Glomerular endothelial cell (primary cell): Measurements from ENCODE around the gene TTLL4. TPM values are rescaled to one million over a fixed set of nuclear protein-coding genes. Genes with fewer than 3 reads are reported as not detected.
"Not testable (repeated sequence)": the region's sequence is repeated elsewhere in the genome, so short reads cannot be mapped to it uniquely, and the experiment has no call there.

Experiments
- DNase-seq: peaks from one replicate; pipeline ENCODE4 v3.0.0-alpha.2; 2011; ENCODE audit warnings: low read depth, low spot score; ENCODE audit errors: extremely low read depth
- total RNA-seq: library from RNA; depleted of rRNA; stranded (reverse); fragments of >200 nt; gene quantifications from 2 replicates; pipeline ENCODE4 v1.2.3, GENCODE V29; 2015

The TTLL4 gene
- total RNA-seq, 1 donor from 2014 or later = 21.1 TPM

DNA sequence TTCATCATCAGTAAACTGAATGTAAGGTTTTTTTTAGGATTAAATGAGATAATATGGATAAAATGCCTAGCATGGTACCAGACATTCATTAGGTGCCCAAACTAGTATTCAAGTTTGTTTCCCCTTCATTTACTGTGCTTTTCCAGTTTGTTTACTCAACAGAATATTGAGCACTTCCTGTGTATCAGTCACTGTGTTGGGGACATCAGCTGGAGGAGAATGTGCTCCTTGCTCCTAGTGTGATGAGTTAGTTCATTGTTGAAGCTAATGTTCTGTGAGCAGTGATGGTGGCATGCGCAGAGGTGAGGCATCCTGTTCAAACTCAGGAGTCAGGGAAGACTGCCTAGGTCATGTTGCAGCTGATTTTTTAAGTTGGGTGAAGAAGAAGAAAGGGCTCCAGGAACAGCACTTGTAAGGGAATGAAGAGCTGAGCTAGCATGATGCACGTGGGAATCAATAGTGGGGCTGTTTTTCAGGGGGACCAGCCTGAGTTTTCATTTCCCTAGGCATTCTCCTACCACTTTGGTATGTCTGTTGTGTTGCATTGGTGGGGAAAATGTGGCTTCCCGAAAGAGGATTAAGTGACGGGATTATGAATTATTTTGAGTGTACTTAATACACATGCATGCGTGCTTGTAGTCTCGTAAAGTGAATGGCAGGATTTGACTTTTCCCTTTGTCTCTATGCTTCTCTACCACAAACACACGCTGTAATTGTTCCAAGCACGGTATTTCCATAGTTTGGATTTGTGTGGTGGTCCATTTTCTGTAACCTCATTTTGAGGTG, 23.7 kb downstream of the TTLL4 start:
- DNase-seq = no peak

DNA sequence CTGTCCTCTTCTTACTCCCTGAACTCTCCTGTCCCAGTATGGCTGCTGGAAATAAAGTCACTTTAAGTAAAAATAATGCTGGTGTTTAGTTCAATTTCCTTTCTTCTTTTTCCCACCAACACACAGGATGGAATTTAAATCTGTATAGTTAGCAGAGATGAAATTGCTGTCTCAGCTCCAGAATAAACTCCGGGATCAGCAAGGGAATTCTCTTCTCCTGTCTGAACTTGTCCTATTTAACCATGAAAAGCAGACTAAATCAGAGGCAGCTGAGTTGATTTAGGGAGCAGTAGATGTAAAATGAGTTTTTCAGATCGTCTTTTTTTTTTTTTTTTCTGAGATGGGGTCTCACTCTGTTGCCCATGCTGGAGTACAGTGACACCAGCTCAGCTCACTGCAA, 25.9 kb downstream of the TTLL4 start:
- DNase-seq = no peak

DNA sequence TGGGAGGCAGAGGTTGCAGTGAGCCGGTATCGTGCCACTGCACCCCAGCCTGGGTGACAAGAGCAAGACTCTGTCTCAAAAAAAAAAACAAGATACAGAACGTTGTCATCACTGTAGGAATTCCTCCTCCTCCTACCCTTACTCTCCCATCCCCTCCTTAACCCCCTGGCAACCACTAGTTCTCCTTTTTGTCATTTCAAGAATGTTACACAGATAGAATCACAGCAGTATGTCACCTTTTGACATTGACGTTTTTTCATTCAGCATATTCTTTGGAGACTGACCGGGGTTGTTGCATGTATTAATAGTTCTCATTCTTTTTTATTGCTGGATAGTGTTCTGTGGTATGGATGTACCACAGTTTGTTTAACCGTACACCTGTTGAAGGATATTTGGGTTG, 32.4 kb downstream of the TTLL4 start:
- DNase-seq = no peak

DNA sequence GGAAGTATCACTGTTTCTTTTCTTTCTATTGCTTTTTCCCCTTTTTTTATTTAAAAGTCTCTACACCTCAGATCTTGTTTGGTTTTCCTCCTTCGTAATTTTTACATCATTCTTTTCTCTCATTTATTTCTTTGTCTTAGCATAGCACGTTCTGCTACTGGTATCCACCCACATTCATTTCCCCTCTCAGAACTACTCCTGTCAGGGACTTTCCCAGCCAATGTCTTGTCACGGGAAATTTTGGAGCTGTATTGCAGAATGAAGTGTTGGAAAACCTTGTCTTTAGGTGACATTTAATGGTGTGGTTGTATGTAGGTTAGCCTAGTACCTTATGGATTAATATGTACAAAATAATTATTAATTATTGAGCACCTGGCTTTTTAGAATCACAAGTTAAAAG, 34.0 kb downstream of the TTLL4 start:
- no peak for DNase-seq

DNA sequence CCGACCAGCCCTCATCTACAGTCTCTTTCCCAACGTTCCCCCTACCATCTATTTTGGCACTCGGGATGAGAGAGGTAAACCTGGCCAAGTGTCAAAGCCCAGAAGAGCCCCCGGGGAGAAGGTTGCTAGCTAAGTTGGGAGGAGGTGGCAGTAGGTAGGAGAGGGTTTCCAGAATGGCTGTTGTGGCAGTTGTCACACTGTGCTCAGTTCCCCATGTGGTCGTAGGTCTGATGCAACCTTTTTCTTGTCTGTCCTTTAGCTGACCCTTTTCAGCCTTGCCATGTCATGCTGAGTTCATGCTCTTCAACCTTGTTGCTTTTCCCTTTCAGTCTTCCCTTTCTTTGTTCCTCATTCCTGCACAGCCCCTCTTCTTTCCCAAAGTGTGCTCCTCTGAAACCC, 34.5 kb downstream of the TTLL4 start:
- no peak for DNase-seq

DNA sequence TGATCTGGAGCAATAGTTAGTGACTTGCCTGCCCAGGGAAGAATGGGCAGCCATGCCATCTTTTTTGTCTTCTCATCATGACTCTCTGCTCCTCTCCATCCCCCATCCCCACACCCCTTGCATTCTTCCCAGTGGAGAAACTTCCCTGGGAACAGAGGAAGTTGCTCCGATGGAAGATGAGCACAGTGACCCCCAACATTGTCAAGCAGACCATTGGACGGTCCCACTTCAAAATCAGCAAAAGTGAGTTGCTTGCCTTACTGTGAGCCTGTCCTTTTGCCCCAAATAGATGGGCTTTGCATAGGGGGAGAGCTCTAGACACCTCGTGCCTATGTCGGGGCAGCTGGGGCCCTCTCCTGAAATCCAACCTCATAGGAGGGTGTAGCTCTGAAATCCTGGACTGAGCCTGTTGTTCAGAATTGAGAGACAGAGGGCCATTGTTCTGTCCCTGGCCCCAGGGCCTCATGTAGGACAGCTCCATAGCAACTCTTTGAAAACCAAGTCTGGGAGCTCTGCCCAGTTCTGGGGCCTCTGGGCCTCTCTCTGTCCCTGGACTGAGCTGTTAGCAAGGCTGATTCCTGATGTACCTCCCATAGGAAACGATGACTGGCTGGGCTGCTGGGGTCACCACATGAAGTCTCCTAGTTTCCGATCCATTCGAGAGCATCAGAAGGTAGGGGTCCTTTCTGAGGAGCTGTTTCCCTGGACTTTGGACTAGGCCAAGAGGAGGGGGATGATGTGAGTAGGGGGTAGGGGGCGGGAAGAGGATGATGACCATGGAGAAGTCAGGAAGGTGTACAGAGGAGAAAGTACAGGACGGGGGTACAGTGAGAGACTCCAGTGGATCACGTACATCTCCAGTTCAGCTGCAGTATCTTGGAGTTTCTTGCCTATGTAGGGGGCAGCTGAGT, 35.2 kb downstream of the TTLL4 start:
- DNase-seq = no peak

DNA sequence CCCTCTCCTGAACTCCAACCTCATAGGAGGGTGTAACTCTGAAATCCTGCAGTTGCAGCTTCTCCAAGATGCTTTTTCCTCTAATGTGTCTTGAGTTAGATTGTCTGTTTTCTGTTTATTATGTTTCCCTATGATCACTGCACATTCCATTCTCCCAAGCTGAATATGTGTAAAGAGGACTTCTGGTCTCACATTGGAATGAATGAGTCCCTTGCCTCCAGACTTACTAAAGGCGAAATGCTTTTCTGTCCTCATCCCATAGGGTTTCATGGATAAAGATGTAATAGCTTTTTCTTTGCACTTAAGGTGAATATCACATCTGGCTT, 35.8 kb downstream of the TTLL4 start:
- DNase-seq = no peak

DNA sequence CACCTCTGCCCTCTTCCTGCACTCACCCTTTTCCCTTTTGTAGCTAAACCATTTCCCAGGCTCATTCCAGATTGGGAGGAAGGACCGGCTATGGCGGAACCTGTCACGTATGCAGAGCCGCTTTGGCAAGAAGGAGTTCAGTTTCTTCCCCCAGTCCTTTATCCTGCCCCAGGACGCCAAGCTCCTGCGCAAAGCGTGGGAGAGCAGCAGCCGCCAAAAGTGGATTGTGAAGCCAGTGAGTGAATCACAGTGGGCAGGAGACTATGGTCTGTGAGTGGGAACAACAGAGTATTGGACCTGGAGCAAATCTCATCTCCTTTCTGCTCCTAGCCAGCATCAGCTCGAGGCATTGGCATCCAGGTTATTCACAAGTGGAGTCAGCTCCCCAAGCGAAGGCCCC, 36.3 kb downstream of the TTLL4 start:
- no peak for DNase-seq

DNA sequence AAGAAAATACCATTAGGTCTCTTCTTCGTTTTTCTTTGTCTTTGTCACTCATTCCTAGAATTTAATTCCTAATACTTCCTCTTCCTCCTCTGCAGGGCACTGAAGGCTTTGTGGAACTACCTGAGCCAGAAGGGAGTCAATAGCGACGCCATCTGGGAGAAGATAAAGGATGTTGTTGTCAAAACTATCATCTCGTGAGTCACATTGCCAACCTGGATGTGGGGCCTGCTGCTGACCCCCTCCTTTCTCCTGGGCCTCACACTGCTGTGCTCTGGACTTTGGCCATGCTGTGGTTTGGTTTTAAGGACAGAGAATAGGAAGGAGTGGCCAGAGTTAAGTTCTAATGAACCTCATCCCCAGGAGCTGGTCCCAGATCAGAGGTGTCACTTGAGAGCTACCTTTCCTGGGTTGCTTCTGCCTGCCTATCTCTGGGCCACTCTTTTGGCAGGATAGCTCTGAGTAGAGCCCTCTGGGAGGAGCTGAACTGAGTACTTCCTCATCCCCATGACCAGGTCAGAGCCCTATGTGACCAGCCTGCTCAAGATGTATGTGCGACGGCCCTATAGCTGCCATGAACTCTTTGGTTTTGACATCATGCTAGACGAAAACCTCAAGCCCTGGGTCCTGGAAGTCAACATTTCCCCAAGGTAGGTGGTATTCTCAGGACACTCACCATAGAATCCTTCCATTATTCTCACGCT, 38.3 kb downstream of the TTLL4 start:
- DNase-seq = no peak

DNA sequence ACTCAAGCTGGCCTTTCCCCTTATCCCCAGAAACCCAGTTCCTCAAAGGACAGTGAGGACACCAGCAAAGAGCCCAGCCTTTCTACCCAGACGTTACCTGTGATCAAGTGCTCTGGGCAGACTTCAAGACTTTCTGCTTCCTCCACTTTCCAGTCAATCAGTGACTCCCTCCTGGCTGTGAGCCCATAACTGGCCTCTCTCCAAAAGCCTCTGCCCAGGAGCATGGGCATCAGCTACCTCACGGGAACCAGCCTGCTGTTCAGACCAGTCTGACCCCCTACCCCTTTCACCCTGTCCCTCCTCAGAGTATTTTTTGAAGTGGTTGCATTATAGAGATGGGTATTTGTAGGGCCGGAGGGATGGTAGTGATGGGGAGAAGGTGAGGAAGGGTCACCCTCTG, 43.6 kb downstream of the TTLL4 start:
- DNase-seq = no peak

DNA sequence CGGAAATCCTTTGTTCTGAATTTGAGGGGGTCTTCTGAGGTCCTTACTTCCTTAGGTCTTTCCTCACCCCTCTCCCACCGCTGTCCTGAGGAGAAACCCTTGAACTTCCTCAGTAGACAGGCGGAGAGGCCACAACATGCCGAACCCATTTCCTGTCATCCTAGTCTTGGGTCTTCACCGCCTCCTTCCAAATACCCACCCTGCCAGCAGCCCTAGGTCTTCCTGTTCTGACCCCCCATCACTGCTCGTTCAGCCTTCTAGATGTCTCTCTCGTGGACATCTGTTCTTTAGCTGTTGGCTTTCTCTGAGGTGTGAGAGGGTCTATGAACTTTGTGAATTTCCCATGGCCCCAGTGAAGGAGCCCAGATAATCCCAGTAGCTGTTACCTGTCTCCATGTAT, 44.1 kb downstream of the TTLL4 start:
- DNase-seq = no peak

DNA sequence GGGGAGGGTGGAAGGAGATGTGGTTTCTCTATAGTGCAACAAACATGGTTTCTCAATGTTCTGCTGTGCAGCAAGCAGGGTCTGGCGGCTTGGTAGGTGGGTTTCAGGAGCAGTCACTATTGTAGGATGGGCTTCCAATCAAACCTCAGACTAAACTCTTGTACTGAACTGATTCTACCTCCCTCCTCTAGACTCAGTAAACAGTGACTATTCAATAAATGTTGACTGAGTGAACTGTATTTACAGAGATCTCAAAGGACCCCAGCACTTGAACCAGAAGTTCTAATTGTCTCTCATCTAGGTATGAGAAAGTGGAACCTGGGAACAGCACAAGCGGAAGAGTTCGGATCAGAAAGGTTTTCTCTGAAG, 44.5 kb downstream of the TTLL4 start:
- DNase-seq = no peak

DNA sequence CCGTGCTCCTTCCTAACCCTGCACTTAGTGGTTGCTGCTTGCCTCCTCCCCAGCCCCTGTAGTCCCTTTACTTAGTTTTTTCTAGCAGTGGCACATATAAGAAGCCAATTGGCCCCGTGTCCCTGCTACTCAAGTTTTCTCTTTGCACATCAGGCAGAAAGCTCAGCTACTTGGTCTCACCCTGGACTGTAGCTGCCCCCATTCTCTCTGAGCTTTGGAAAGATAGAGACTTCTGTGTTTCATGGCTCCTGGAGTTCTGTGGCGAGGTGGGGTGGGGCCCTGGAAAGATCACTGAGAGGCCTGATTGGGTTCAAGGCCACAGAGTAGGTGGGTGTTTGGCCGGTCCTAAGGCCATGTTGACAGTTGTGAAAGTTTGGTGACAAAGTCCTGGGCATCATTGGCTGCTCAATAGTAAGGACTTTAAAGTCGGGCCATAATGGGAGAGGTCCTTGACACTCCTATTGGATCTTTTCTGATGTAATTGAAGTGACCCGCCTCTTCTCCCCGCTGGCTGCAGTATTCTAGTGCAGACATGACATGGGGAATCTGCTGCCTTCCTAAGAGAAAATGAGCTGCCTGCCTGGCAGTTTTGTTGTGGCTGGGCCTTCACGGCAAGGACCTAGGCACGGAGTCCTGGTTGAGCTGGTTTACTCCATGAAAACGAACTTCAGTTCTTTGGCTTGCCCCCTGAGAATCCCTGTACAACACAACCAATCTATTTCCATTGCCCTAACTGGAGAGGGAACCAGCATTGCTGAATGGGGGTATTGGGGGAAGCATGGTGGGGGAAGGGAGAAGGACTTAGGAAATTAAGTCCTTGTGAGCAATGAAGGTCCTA, 45.2 kb downstream of the TTLL4 start:
- DNase-seq = no peak

DNA sequence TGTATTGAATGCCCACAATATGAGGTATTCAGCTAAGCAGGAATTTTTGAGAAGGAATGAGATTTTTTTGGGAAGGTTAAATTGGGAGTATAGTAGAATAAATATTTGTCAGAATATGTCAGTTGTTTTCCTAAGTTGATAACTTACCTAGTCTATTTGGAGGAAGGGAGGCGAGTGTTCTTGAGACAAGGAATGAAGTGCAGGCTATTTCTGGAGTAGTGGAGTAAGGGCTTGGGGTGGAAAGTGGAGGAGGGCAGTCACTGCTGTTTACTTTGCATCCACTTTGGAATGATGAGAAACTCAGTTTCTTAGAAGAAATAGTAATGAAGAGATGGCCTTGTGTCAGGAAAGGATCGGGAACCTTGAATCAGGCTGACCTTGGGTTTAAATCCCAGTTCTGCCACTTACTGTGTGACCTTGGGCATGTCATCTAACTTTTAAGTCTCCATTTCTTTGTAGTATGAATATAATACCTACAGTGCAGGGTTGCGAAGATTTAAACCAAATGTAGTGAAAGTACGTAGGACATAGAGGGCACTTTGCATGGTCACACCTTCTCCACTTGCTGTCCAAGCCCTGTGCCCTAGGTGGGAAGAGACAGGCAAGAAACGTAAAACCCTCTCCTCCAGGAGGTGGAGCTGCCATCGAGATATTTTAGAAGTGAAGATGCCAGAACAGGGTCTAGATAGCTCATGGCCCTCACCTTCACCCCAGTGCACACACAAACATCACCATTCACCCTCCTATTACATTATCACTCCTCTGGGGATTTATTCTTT, 46.2 kb downstream of the TTLL4 start:
- no peak for DNase-seq

DNA sequence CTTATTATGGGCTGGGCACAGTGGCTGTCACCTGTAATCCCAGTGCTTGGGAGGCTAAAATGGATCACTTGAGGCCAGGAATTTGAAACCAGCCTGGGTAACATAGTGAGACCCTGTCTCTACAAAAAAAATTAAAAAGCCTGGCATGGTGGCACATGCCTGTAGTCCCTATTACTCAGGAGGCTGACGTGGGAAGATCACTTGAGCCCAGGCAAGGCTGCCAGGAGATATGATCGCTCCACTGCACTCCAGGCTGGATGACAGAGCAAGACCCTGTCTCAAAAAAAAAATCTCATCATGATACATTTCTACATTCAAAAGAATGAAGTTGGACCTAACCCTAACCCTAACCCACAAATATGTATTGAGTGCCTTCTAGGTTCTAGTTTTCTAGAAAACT, 51.2 kb downstream of the TTLL4 start:
- no peak for DNase-seq

DNA sequence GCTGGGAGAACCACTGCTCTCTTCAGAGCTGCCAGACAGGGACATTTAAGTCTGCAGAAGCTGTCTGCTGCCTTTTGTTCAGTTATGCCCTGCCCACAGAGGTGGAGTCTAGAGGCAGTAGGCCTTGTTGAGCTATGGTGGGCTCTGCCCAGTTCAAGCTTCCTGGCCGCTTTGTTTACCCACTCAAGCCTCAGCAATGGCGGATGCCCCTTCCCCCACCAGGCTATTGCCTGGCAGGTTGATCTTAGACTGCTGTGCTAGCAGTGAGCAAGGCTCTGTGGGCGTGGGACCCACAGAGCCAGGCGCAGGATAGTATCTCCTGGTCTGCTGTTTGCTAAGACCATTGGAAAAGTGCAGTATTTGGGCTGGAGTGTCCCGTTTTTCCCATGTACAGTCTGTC, 62.1 kb downstream of the TTLL4 start:
- DNase-seq = not testable (repeated sequence)

DNA sequence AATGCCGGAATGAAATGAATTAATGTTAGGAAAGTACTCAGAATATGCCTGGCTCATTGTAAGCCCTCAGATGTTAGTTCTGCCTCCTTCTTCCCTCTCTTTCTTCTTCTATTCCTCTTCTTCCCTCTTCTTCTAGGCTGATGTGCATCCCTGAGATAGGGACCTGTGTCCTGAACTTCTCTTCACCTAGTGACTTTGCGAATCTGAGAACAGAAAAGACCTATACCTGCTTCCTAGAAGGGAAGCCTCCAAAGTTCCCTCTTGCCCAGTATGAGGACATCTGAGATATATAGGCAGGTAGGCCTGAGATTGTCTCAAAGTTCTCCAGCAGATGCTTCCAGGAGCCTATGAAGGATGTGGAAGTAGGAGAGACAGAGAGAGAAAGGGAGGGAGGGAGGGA, 63.2 kb downstream of the TTLL4 start:
- DNase-seq = no peak

DNA sequence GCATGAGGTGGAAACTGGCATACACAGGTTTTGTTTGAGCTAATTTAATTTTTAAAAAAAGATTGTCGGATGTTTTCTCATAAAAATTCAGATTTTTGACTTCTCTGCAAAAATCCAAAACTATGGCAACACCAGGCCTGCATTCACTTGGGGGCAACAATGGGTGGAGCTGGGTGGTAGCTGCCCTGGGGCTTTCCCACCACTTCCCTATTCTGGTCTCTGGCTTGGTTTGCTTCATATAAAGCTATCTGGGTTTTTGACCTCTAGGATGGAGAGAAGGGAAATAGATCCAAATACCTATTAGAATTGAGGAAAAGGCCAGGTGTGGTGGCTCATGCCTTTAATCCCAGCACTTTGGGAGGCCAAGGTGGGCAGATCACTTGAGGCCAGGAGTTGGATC, 65.9 kb downstream of the TTLL4 start:
- no peak for DNase-seq

DNA sequence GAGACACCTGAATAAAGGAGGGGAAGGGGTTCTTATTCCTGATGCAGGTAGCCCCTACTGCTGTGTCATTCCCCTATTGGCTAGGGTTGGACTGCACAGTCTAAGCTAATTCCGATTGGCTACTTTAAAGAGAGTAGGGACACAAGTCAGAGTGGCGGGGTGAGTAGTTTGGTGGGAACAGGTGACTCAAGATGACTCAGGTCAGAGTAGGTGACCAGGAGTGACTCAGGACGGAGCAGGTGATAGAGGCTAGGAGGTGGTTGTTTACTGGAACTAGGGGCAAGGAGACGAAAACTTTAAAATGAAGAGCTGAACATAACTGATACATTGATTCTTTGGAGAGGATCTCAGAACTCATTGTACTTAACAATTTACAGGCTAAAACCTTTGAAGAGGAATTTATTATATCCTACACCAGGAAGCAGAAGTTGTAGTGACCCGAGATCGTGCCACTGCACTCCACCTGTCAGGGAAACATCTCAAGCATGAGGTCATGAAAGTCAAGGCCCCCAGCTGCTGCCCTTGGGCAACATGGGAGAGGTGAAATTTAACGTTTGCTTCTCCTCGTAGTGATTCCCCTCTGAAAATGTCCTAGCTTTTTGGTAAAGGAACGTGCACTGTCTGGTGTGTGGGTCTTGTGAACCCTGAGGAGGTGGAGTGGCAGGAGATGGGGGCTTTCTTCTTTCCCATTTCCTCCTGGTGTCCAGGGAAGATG, 66.8 kb downstream of the TTLL4 start:
- DNase-seq = no peak
